HepG2 (cell line): ENCODE measurements around the gene CH25H.
"Not testable (repeated sequence)": the region's sequence is repeated elsewhere in the genome, so short reads cannot be mapped to it uniquely, and the experiment has no call there.

Source experiments
- CTCF ChIP-seq: sonication (generic); formaldehyde crosslinking; IDR thresholded peaks from 2 replicates; pipeline ENCODE4 v1.5.0; 2020; ENCODE audit warnings: mild to moderate bottlenecking, missing genetic modification reagents, moderate library complexity
- REXO4 ChIP-seq: sonication (generic); formaldehyde crosslinking; IDR thresholded peaks from 2 replicates; pipeline ENCODE4 v1.8.0; 2022; ENCODE audit warnings: missing genetic modification reagents, mild to moderate bottlenecking, borderline replicate concordance
- ZNF260 ChIP-seq: sonication (generic); formaldehyde crosslinking; IDR thresholded peaks from 2 replicates; pipeline ENCODE4 v1.4.0; 2020; ENCODE audit warnings: missing genetic modification reagents, low read depth, mild to moderate bottlenecking, borderline replicate concordance
- ZNF407 ChIP-seq: sonication (generic); formaldehyde crosslinking; IDR thresholded peaks from one replicate; pipeline ENCODE4 v1.5.1; 2020; ENCODE audit warnings: mild to moderate bottlenecking, missing genetic modification reagents; ENCODE audit errors: not compliant biosample characterization
- TF ChIP-seq, protein P1 (sequence below): IDR thresholded peaks from 2 replicates; pipeline ENCODE4 v1.6.1; 2018; ENCODE audit warnings: missing genetic modification reagents, mild to moderate bottlenecking, missing compliant biosample characterization

- TF ChIP-seq REXO4 (CRISPR knock-in tag); ZNF260; CTCF (CRISPR knock-in tag); ZNF407 (CRISPR knock-in tag): not testable (repeated sequence)
- TF ChIP-seq, protein P1, sequence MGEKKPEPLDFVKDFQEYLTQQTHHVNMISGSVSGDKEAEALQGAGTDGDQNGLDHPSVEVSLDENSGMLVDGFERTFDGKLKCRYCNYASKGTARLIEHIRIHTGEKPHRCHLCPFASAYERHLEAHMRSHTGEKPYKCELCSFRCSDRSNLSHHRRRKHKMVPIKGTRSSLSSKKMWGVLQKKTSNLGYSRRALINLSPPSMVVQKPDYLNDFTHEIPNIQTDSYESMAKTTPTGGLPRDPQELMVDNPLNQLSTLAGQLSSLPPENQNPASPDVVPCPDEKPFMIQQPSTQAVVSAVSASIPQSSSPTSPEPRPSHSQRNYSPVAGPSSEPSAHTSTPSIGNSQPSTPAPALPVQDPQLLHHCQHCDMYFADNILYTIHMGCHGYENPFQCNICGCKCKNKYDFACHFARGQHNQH (CRISPR knock-in tag), result not testable (repeated sequence)
Measured at GRCh38 chr10:89191301-89191700, 15.8 kb downstream of the CH25H start.
